SK-N-SH (cell line): ENCODE results near the gene TOM1L2. TPM values are rescaled to one million over a fixed set of nuclear protein-coding genes. Genes with fewer than 3 reads are reported as not detected.

Experiments used
- CTCF ChIA-PET: fragments of 300-600, 350-600 bp; formaldehyde crosslinking; extraction: SDS; loops from one replicate; lab custom pipeline; 2021; lab: Yijun Ruan, JAX
- POLR2A ChIA-PET: fragments of 350-600 bp; sonication (Branson Sonifier 250); formaldehyde crosslinking; extraction: SDS; loops from one replicate; lab custom pipeline; 2020; ENCODE audit warnings: antibody characterized with exemption, inconsistent platforms; lab: Yijun Ruan, JAX
- DNase-seq: peaks from one replicate; pipeline ENCODE4 v3.0.0; 2012
- H2AFZ ChIP-seq: fragments of 200-600 bp; sonication (generic); 2 replicates; pipeline ENCODE4 v1.8.1; 2016; ENCODE audit warnings: antibody characterized with exemption, mild to moderate bottlenecking, low read depth
- H3F3A ChIP-seq: fragments of 200-600 bp; sonication (generic); replicated peaks from 2 replicates; pipeline ENCODE3; 2016; ENCODE audit warnings: antibody characterized with exemption, mild to moderate bottlenecking; ENCODE audit not compliant: insufficient read depth
- H3K27ac ChIP-seq, 2 experiments: fragments of 200-500 bp in 1 of 2; fragments of 200-600 bp in 1 of 2; sonication (Bioruptor generic) in 1 of 2; sonication (generic), shearing (Covaris generic) in 1 of 2; 2 replicates each; pipeline versions ENCODE4 v1.5.1 to v1.6.1; 2014 to 2016; ENCODE audit warnings: low read depth in 2 of 2, inconsistent platforms in 1 of 2, low read length in 1 of 2, mild to moderate bottlenecking in 1 of 2, mixed read lengths in 1 of 2
- H3K27me3 ChIP-seq: fragments of 200-600 bp; sonication (generic), shearing (Covaris generic); 2 replicates; pipeline ENCODE4 v1.6.1; 2016; ENCODE audit warnings: mixed run types; ENCODE audit not compliant: insufficient read depth
- H3K36me3 ChIP-seq, 2 experiments: fragments of 200-500 bp in 1 of 2; fragments of 200-600 bp in 1 of 2; sonication (Bioruptor generic) in 1 of 2; sonication (generic) in 1 of 2; replicated peaks in 1 of 2; 2 replicates each; pipeline versions ENCODE3 to v1.5.1; 2014 to 2016; ENCODE audit warnings: low read length in 1 of 2, mild to moderate bottlenecking in 1 of 2; ENCODE audit not compliant: insufficient read depth in 2 of 2, control insufficient read depth in 1 of 2
- H3K4me1 ChIP-seq, 2 experiments: fragments of 200-500 bp in 1 of 2; fragments of 200-600 bp in 1 of 2; sonication (Bioruptor generic) in 1 of 2; sonication (generic), shearing (Covaris generic) in 1 of 2; 2 replicates each; pipeline versions ENCODE4 v1.5.1 to v1.6.1; 2014 to 2016; ENCODE audit warnings: low read depth in 1 of 2, low read length in 1 of 2, mixed run types in 1 of 2; ENCODE audit not compliant: insufficient read depth in 2 of 2, control insufficient read depth in 1 of 2
- H3K4me2 ChIP-seq: fragments of 200-600 bp; sonication (generic), shearing (Covaris generic); 2 replicates; pipeline ENCODE4 v1.6.1; 2017; ENCODE audit warnings: mixed run types
- H3K4me3 ChIP-seq, 2 experiments: fragments of 200-500 bp in 1 of 2; fragments of 200-600 bp in 1 of 2; sonication (Bioruptor generic) in 1 of 2; sonication (generic), shearing (Covaris generic) in 1 of 2; 2 replicates each; pipeline versions ENCODE4 v1.5.1 to v1.8.1; 2014 to 2016; ENCODE audit warnings: low read depth in 2 of 2, inconsistent platforms in 1 of 2, low read length in 1 of 2, mild to moderate bottlenecking in 1 of 2, mixed read lengths in 1 of 2, moderate library complexity in 1 of 2
- H3K79me2 ChIP-seq: fragments of 200-600 bp; sonication (generic); 2 replicates; pipeline ENCODE4 v1.8.1; 2017; ENCODE audit warnings: mild to moderate bottlenecking; ENCODE audit not compliant: insufficient read depth
- H3K9ac ChIP-seq: fragments of 200-600 bp; sonication (generic); 2 replicates; pipeline ENCODE4 v1.6.1; 2017; ENCODE audit warnings: mixed run types
- H3K9me2 ChIP-seq: fragments of 200-600 bp; sonication (generic); 2 replicates; pipeline ENCODE4 v1.6.1; 2017; ENCODE audit warnings: mixed run types
- H3K9me3 ChIP-seq: fragments of 200-600 bp; sonication (generic); 2 replicates; pipeline ENCODE4 v1.6.1; 2017; ENCODE audit warnings: mixed run types, mild to moderate bottlenecking, moderate library complexity
- H4K20me1 ChIP-seq: fragments of 200-600 bp; sonication (generic); 2 replicates; pipeline ENCODE4 v1.6.1; 2017; ENCODE audit warnings: mild to moderate bottlenecking, mixed run types; ENCODE audit not compliant: insufficient read depth
- ELF1 ChIP-seq: IDR thresholded peaks from 2 replicates; pipeline ENCODE4 v1.4.0; 2012
- EZH2phosphoT487 ChIP-seq: fragments of 200-600 bp; sonication (generic); IDR thresholded peaks from 2 replicates; pipeline ENCODE4 v1.6.1; 2017; ENCODE audit warnings: low read depth, mixed run types, mild to moderate bottlenecking, antibody characterized with exemption, moderate library complexity, borderline replicate concordance
- FOSL2 ChIP-seq: IDR thresholded peaks from 2 replicates; pipeline ENCODE4 v1.4.0; 2012; ENCODE audit warnings: low read depth, mild to moderate bottlenecking, moderate library complexity, borderline replicate concordance
- FOXJ3 ChIP-seq: sonication (generic); formaldehyde crosslinking; IDR thresholded peaks from 2 replicates; pipeline ENCODE4 v1.5.1; 2020; ENCODE audit warnings: mild to moderate bottlenecking, missing genetic modification reagents
- FOXM1 ChIP-seq: IDR thresholded peaks from 2 replicates; pipeline ENCODE4 v1.4.0; 2012; ENCODE audit warnings: low read depth, mild to moderate bottlenecking
- JUND ChIP-seq: IDR thresholded peaks from 2 replicates; pipeline ENCODE4 v1.4.0; 2012
- MAX ChIP-seq: IDR thresholded peaks from 2 replicates; pipeline ENCODE4 v1.4.0; 2012; ENCODE audit warnings: low read depth
- MEF2A ChIP-seq: IDR thresholded peaks from 2 replicates; pipeline ENCODE4 v1.4.0; 2012; ENCODE audit warnings: low read depth, borderline replicate concordance
- MXI1 ChIP-seq: IDR thresholded peaks from 2 replicates; pipeline ENCODE4 v1.6.1; 2012; ENCODE audit warnings: mild to moderate bottlenecking, low read depth, low read length, improper control_type of control experiment
- NFIC ChIP-seq: IDR thresholded peaks from 2 replicates; pipeline ENCODE4 v1.4.0; 2012; ENCODE audit warnings: borderline replicate concordance
- PBX3 ChIP-seq: IDR thresholded peaks from 2 replicates; pipeline ENCODE4; 2012
- POLR2AphosphoS5 ChIP-seq: IDR thresholded peaks from 2 replicates; pipeline ENCODE4 v1.6.1; 2012; ENCODE audit warnings: low read depth, low read length
- RAD21 ChIP-seq: IDR thresholded peaks from 2 replicates; pipeline ENCODE4 v1.6.1; 2012; ENCODE audit warnings: mild to moderate bottlenecking, low read length
- REST ChIP-seq: IDR thresholded peaks from 2 replicates; pipeline ENCODE4 v1.6.1; 2012; ENCODE audit warnings: mild to moderate bottlenecking, low read depth, low read length, moderate library complexity
- SIN3A ChIP-seq: IDR thresholded peaks from 2 replicates; pipeline ENCODE4 v1.6.1; 2012; ENCODE audit warnings: low read depth, mild to moderate bottlenecking, low read length, moderate library complexity, borderline replicate concordance
- SMC3 ChIP-seq: IDR thresholded peaks from 2 replicates; pipeline ENCODE4 v1.6.1; 2012; ENCODE audit warnings: low read depth, low read length, improper control_type of control experiment
- TEAD4 ChIP-seq: IDR thresholded peaks from 2 replicates; pipeline ENCODE4 v1.4.0; 2012; ENCODE audit warnings: mild to moderate bottlenecking, borderline replicate concordance; ENCODE audit not compliant: insufficient read depth
- USF1 ChIP-seq: IDR thresholded peaks from 2 replicates; pipeline ENCODE4 v1.4.0; 2012; ENCODE audit warnings: low read depth, borderline replicate concordance
- WGBS: methylation state at CpG from one replicate; pipeline ENCODE4 v1.1.6; 2017; ENCODE audit warnings: low lambda C conversion rate; 5-methylcytosine and 5-hydroxymethylcytosine counted together
- polyA plus RNA-seq, 3 experiments: library from polyadenylated mRNA; depleted of rRNA; stranded (reverse); fragments of >200 nt; gene quantifications; 2 replicates each; pipeline ENCODE4 v1.2.3, GENCODE V29; 2012
- TF ChIP-seq, protein P1 (sequence below): fragments of 150-350 bp; IDR thresholded peaks from 2 replicates; pipeline ENCODE4 v1.6.1; 2016; ENCODE audit warnings: mild to moderate bottlenecking, low read depth, low read length
- TF ChIP-seq, protein P2 (sequence below): fragments of 200-600 bp; sonication (generic); IDR thresholded peaks from 2 replicates; pipeline ENCODE4 v1.6.1; 2017; ENCODE audit warnings: antibody characterized with exemption, mild to moderate bottlenecking, moderate library complexity

TOM1L2 gene
- polyA plus RNA-seq, 1 of the 3 experiments (the other 2 are of a cell fraction): 85.4 TPM

- TF ChIP-seq SMC3 (peak; percentile 96), EZH2phosphoT487 (no peak), RAD21 (peak; percentile 94)
Observed at GRCh38 chr17:17890773-17891759, 81.1 kb downstream of the TOM1L2 start (continued).

GRCh38 chr17:17889922-17890321, 82.3 kb downstream of the TOM1L2 start:
- 100% methylated on average over 1 of the region's 2 CpGs for WGBS
- Histone ChIP-seq H3K4me1 (peaks cover 0 to 31% of the 10 kb centered on the region in 2 experiments; a peak in 1 of 4 replicates), H3K27ac (no peak overlapping the region), H3K36me3 (peaks cover 16 to 48% of the 10 kb centered on the region in 2 experiments)
- no peak for TF ChIP-seq TEAD4
- TF ChIP-seq MXI1: no peak
- TF ChIP-seq SIN3A: no peak
- no peak for TF ChIP-seq USF1
- no peak for TF ChIP-seq NFIC
- TF ChIP-seq REST: no peak
- TF ChIP-seq, protein P1, sequence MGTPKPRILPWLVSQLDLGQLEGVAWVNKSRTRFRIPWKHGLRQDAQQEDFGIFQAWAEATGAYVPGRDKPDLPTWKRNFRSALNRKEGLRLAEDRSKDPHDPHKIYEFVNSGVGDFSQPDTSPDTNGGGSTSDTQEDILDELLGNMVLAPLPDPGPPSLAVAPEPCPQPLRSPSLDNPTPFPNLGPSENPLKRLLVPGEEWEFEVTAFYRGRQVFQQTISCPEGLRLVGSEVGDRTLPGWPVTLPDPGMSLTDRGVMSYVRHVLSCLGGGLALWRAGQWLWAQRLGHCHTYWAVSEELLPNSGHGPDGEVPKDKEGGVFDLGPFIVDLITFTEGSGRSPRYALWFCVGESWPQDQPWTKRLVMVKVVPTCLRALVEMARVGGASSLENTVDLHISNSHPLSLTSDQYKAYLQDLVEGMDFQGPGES: no peak
- no peak for TF ChIP-seq FOXM1
- TF ChIP-seq MAX: no peak
- TF ChIP-seq PBX3: no peak
- no peak for TF ChIP-seq POLR2AphosphoS5
- TF ChIP-seq JUND: no peak
- TF ChIP-seq SMC3: no peak
- no peak for TF ChIP-seq ELF1
- no peak for TF ChIP-seq MEF2A
- TF ChIP-seq FOXJ3 (CRISPR knock-in tag): no peak
- TF ChIP-seq, protein P2, sequence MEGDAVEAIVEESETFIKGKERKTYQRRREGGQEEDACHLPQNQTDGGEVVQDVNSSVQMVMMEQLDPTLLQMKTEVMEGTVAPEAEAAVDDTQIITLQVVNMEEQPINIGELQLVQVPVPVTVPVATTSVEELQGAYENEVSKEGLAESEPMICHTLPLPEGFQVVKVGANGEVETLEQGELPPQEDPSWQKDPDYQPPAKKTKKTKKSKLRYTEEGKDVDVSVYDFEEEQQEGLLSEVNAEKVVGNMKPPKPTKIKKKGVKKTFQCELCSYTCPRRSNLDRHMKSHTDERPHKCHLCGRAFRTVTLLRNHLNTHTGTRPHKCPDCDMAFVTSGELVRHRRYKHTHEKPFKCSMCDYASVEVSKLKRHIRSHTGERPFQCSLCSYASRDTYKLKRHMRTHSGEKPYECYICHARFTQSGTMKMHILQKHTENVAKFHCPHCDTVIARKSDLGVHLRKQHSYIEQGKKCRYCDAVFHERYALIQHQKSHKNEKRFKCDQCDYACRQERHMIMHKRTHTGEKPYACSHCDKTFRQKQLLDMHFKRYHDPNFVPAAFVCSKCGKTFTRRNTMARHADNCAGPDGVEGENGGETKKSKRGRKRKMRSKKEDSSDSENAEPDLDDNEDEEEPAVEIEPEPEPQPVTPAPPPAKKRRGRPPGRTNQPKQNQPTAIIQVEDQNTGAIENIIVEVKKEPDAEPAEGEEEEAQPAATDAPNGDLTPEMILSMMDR: no peak
- no peak for TF ChIP-seq FOSL2
- TF ChIP-seq, all 33 proteins: peak for 0
- H3K9ac ChIP-seq: no peak overlapping the region
- no peak overlapping the region for H2AFZ ChIP-seq
- no peak overlapping the region for H3K4me3 ChIP-seq
- no peaks in the 10 kb centered on the region for H3K9me2 ChIP-seq
- no peaks in the 10 kb centered on the region for H3K79me2 ChIP-seq
- no peak overlapping the region for H3K4me2 ChIP-seq
- H4K20me1 ChIP-seq: no peaks in the 10 kb centered on the region
- H3K27me3 ChIP-seq: no peaks in the 10 kb centered on the region
- ChIA-PET POLR2A (no interaction called here), CTCF (interaction anchor here (1.3 to 10.4 kb wide), 8 partner anchors 11 to 535 kb away, joined by 3 to 158 read pairs (median 12); no protein-coding TSS in a partner anchor)
- no peaks in the 10 kb centered on the region for H3K9me3 ChIP-seq
- no peaks in the 10 kb centered on the region for H3F3A ChIP-seq
- DNase-seq: no peak
